ENCODE results near the gene FBXO46. TPM values are rescaled to one million over a fixed set of nuclear protein-coding genes. Genes with fewer than 3 reads are reported as not detected.
A peak's percentile ranks its signal among the peaks of the same experiment; 100 is the strongest.

FBXO46 gene
- total RNA-seq, 1 donor from 2014 or later: 19.3 TPM

- no peak for ATAC-seq
- Histone ChIP-seq H3K4me1 (peaks cover 33% of the 10 kb centered on the region), H3K4me3 (no peak overlapping the region), H3K27me3 (ENCODE audit: low read depth) (peaks cover 10% of the 10 kb centered on the region), H3K36me3 (no peaks in the 10 kb centered on the region), H3K9me3 (no peaks in the 10 kb centered on the region), H3K27ac (peak overlapping the region; percentile 11)
- intact Hi-C loops (cut with DNase I): no loop called here
- no peak for DNase-seq
- TF ChIP-seq CTCF (IDR thresholded peaks at IDR 0.05): no peak
Observed at GRCh38 chr19:45764475-45764874, 33.8 kb upstream of the FBXO46 start.

- no peak for ATAC-seq
Observed at GRCh38 chr19:45763691-45764294, 33.1 kb upstream of the FBXO46 start.

GRCh38 chr19:45762870-45763631 is 32.4 kb upstream of the FBXO46 start:
- no peak overlapping the region for H3K27ac ChIP-seq
- H3K27me3 ChIP-seq (ENCODE audit: low read depth): peaks cover 10% of the 10 kb centered on the region

More at GRCh38 chr19:45763691-45764294, 33.1 kb upstream of the FBXO46 start:
- Histone ChIP-seq H3K36me3 (no peaks in the 10 kb centered on the region), H3K4me1 (peaks cover 33% of the 10 kb centered on the region), H3K9me3 (no peaks in the 10 kb centered on the region), H3K27ac (no peak overlapping the region), H3K4me3 (no peak overlapping the region), H3K27me3 (ENCODE audit: low read depth) (peaks cover 10% of the 10 kb centered on the region)
- intact Hi-C loops (cut with DNase I): no loop called here
- TF ChIP-seq CTCF (IDR thresholded peaks at IDR 0.05): no peak
- no peak for DNase-seq

GRCh38 chr19:45761714-45762113 is 31.0 kb upstream of the FBXO46 start:
- H3K27ac ChIP-seq: no peak overlapping the region
- intact Hi-C loops (cut with DNase I): no loop called here
- no peak overlapping the region for H3K4me3 ChIP-seq
- no peaks in the 10 kb centered on the region for H3K9me3 ChIP-seq
- ATAC-seq (no peak), DNase-seq (no peak)
- H3K36me3 ChIP-seq: no peaks in the 10 kb centered on the region
- H3K27me3 ChIP-seq (ENCODE audit: low read depth): peaks cover 10% of the 10 kb centered on the region
- no peak for TF ChIP-seq CTCF (IDR thresholded peaks at IDR 0.05)
- H3K4me1 ChIP-seq: peaks cover 20% of the 10 kb centered on the region

More at GRCh38 chr19:45762870-45763631, 32.4 kb upstream of the FBXO46 start:
- intact Hi-C loops (cut with DNase I): no loop called here
- ATAC-seq: no peak
- DNase-seq: no peak
- Histone ChIP-seq H3K4me3 (no peak overlapping the region), H3K36me3 (no peaks in the 10 kb centered on the region), H3K9me3 (no peaks in the 10 kb centered on the region), H3K4me1 (peaks cover 32% of the 10 kb centered on the region)
- no peak for TF ChIP-seq CTCF (IDR thresholded peaks at IDR 0.05)

- no peak for ATAC-seq
- Histone ChIP-seq H3K36me3 (no peaks in the 10 kb centered on the region), H3K27ac (no peak overlapping the region), H3K4me3 (no peak overlapping the region), H3K4me1 (no peaks in the 10 kb centered on the region), H3K27me3 (ENCODE audit: low read depth) (no peaks in the 10 kb centered on the region), H3K9me3 (no peaks in the 10 kb centered on the region)
- intact Hi-C loops (cut with DNase I): no loop called here
- DNase-seq: no peak
- no peak for TF ChIP-seq CTCF (IDR thresholded peaks at IDR 0.05)
Observed at GRCh38 chr19:45758921-45759320, 28.2 kb upstream of the FBXO46 start.
